CD4-positive, alpha-beta T cell (primary cell): ENCODE measurements around the gene GCNT3. TPM values are rescaled to one million over a fixed set of nuclear protein-coding genes. Genes with fewer than 3 reads are reported as not detected.
A peak's percentile ranks its signal among the peaks of the same experiment; 100 is the strongest.

ENCODE experiments used
- ATAC-seq: fragments of 200-7000 bp; cut with Tn5 transposase; one replicate; pipeline ENCODE4 v1.10.0; 2022; ENCODE audit warnings: mild to moderate bottlenecking; ENCODE audit not compliant: poor library complexity
- CTCF ChIA-PET: fragments of 350-600 bp; sonication (Branson Sonifier 250); formaldehyde crosslinking; loops from one replicate; lab custom pipeline; 2021; ENCODE audit warnings: antibody characterized with exemption, inconsistent platforms; lab: Charles Lee
- POLR2A ChIA-PET: fragments of 350-600 bp; sonication (Branson Sonifier 250); formaldehyde crosslinking; loops from one replicate; lab custom pipeline; 2021; ENCODE audit warnings: antibody characterized with exemption, inconsistent platforms; lab: Charles Lee
- DNase-seq, 14 experiments: peaks; one replicate each; pipeline ENCODE4 v3.0.0-alpha.2; 2013 to 2020; ENCODE audit warnings: mixed read lengths in 2 of 14
- H3K27ac ChIP-seq, 2 donors: one replicate each; pipeline versions ENCODE4 v1.5.1 to v1.7.0; 2013; ENCODE audit warnings: low read length in 2 of 2, low read depth in 1 of 2, mild to moderate bottlenecking in 1 of 2
- H3K27me3 ChIP-seq, 2 experiments: 1 replicate in 1 of 2; 2 replicates in 1 of 2; pipeline versions ENCODE4 v1.6.1 to v1.7.0; 2013; ENCODE audit warnings: low read length in 2 of 2, control low read depth in 1 of 2, mild to moderate bottlenecking in 1 of 2, moderate library complexity in 1 of 2; ENCODE audit not compliant: insufficient read depth in 2 of 2, control insufficient read depth in 1 of 2
- H3K36me3 ChIP-seq: one replicate; pipeline ENCODE4 v1.6.1; 2013; ENCODE audit warnings: low read length, control low read depth; ENCODE audit not compliant: insufficient read depth
- H3K4me1 ChIP-seq: one replicate; pipeline ENCODE4 v1.6.1; 2013; ENCODE audit warnings: low read length, control low read depth; ENCODE audit not compliant: insufficient read depth
- H3K4me3 ChIP-seq: one replicate; pipeline ENCODE4 v1.5.1; 2013; ENCODE audit warnings: mild to moderate bottlenecking, low read length, moderate library complexity
- H3K9me3 ChIP-seq, 2 experiments: 1 replicate in 1 of 2; 2 replicates in 1 of 2; pipeline versions ENCODE4 v1.6.1 to v1.7.0; 2013; ENCODE audit warnings: low read length in 2 of 2, mild to moderate bottlenecking in 2 of 2, control low read depth in 1 of 2, moderate library complexity in 1 of 2; ENCODE audit not compliant: control insufficient read depth in 1 of 2, insufficient read depth in 1 of 2
- H3K27ac Mint-ChIP-seq: one replicate; pipeline ENCODE4 v1.8.0; 2020; ENCODE audit warnings: mixed read lengths
- H3K27me3 Mint-ChIP-seq: one replicate; pipeline ENCODE4 v1.8.0; 2021; ENCODE audit warnings: mixed read lengths
- H3K36me3 Mint-ChIP-seq: one replicate; pipeline ENCODE4 v1.8.0; 2021; ENCODE audit warnings: low read depth, mixed read lengths
- H3K4me1 Mint-ChIP-seq: one replicate; pipeline ENCODE4 v1.8.0; 2021; ENCODE audit warnings: low read depth, mixed read lengths
- H3K4me3 Mint-ChIP-seq: one replicate; pipeline ENCODE4 v1.8.0; 2020; ENCODE audit warnings: mild to moderate bottlenecking, mixed read lengths
- H3K9me3 Mint-ChIP-seq: one replicate; pipeline ENCODE4 v1.8.0; 2020; ENCODE audit warnings: mixed read lengths
- intact Hi-C, 2 experiments: fragments of 100-400 bp; cut with DNase I in 1 of 2; cut with micrococcal nuclease in 1 of 2; formaldehyde crosslinking; loops; one replicate each; pipeline versions ENCODE4 v1.15.1 to v1.9.0; 2023 to 2025; cut with DNase I, micrococcal nuclease
- total RNA-seq, 174 experiments: library from RNA in 2 of 174; stranded (reverse) in 2 of 174; gene quantifications; one replicate each; pipeline ENCODE4 v1.2.3 and lab custom pipeline; 2021 to 2026
- TF ChIP-seq, protein P1 (sequence below): fragments of 200-600 bp; IDR thresholded peaks from one replicate; pipeline ENCODE4 v1.8.0; 2022; ENCODE audit warnings: antibody characterized with exemption, mild to moderate bottlenecking

Gene GCNT3
- total RNA-seq, 2 experiments from 2014 or later = not detected

DNA sequence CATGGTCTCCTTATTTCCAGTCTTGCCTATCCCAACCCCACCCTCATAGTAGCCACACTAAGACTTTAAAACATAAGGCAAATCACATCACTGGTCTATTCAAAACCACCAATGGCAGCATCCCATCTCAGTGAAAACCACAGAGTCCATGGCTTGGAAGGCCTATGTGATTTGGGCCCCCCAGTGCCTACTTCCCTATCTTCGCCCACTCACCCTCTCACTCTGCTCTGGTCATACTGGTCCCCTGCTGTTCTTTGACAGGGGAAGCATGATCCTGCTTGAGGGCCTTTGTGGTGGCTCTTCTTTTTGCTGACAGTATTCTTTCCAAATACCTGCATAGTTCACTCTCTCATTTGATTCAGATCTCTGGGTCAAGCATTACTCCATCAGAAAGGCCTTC lies 42.5 kb downstream of the GCNT3 start:
- H3K36me3 Mint-ChIP-seq = peaks cover 29% of the 10 kb centered on the region
- ChIA-PET POLR2A (interaction anchor here (1.4 to 4.5 kb wide), 2 partner anchors 34 to 35 kb away, joined by 4 to 68 read pairs; partner anchors contain the start of gene BNIP2), CTCF (no interaction called here)
- Histone ChIP-seq H3K27me3 (no peaks in the 10 kb centered on the region), H3K4me1 (peaks cover 17% of the 10 kb centered on the region), H3K9me3 (no peaks in the 10 kb centered on the region), H3K4me3 (no peak overlapping the region), H3K27ac (no peak overlapping the region), H3K36me3 (peaks cover 51% of the 10 kb centered on the region)
- ATAC-seq (no peak), DNase-seq (no peak)
- no peaks in the 10 kb centered on the region for H3K27me3 Mint-ChIP-seq
- H3K27ac Mint-ChIP-seq = no peak overlapping the region
- intact Hi-C loops = loop anchor here in 1 of 2 experiments (10.0 kb wide), 2 partner anchors 719 to 879 kb away; partner anchors contain the start of genes MINDY2 and SLTM
- no peaks in the 10 kb centered on the region for H3K9me3 Mint-ChIP-seq
- H3K4me3 Mint-ChIP-seq = no peak overlapping the region
- TF ChIP-seq, protein P1, sequence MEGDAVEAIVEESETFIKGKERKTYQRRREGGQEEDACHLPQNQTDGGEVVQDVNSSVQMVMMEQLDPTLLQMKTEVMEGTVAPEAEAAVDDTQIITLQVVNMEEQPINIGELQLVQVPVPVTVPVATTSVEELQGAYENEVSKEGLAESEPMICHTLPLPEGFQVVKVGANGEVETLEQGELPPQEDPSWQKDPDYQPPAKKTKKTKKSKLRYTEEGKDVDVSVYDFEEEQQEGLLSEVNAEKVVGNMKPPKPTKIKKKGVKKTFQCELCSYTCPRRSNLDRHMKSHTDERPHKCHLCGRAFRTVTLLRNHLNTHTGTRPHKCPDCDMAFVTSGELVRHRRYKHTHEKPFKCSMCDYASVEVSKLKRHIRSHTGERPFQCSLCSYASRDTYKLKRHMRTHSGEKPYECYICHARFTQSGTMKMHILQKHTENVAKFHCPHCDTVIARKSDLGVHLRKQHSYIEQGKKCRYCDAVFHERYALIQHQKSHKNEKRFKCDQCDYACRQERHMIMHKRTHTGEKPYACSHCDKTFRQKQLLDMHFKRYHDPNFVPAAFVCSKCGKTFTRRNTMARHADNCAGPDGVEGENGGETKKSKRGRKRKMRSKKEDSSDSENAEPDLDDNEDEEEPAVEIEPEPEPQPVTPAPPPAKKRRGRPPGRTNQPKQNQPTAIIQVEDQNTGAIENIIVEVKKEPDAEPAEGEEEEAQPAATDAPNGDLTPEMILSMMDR = no peak
- H3K4me1 Mint-ChIP-seq = peaks cover 4% of the 10 kb centered on the region

GRCh38 chr15:59656897-59657634 lies 45.5 kb downstream of the GCNT3 start, which contains the start of gene GTF2A2:
Gene GTF2A2, minus strand, starts transcription at chr15:59657515. Its CDS starts 5,238 bp downstream, at chr15:59652277.
- Histone ChIP-seq H3K27me3 (no peaks in the 10 kb centered on the region), H3K4me1 (peaks cover 17% of the 10 kb centered on the region), H3K4me3 (peak within 1 kb of the TSS; percentile 94), H3K9me3 (no peaks in the 10 kb centered on the region), H3K36me3 (peaks cover 44% of the 10 kb centered on the region), H3K27ac (peak within 1 kb of the TSS; percentile 77 to 86)
- H3K4me3 Mint-ChIP-seq = peak within 1 kb of the TSS; percentile 57
- H3K27me3 Mint-ChIP-seq = no peaks in the 10 kb centered on the region
- peak; percentile 98 for ATAC-seq
- intact Hi-C loops = loop anchor here (1.0 to 10.0 kb wide), 7 partner anchors 32 to 910 kb away; partner anchors contain the start of genes BNIP2 (in 2 of the 2), ADAM10 (in 1 of the 2), ANXA2 (in 1 of the 2) and MINDY2 (in 1 of the 2)
- ChIA-PET CTCF (interaction anchor here (1.0 to 2.1 kb wide), 2 partner anchors 31 to 33 kb away, joined by 3 to 10 read pairs; partner anchors contain the start of gene BNIP2), POLR2A (interaction anchor here (0.6 to 4.5 kb wide), 11 partner anchors 8 to 935 kb away, joined by 3 to 68 read pairs (median 3); partner anchors contain the start of gene BNIP2)
- H3K9me3 Mint-ChIP-seq = no peaks in the 10 kb centered on the region
- DNase-seq = peak; percentile 82 to 96 (median 89)
- no peak within 1 kb of the TSS for H3K27ac Mint-ChIP-seq
- H3K4me1 Mint-ChIP-seq = no peaks in the 10 kb centered on the region
- TF ChIP-seq, protein P1 = no peak
- H3K36me3 Mint-ChIP-seq = peaks cover 29% of the 10 kb centered on the region

- ChIA-PET CTCF (interaction anchor here (1.0 to 2.1 kb wide), 2 partner anchors 30 to 33 kb away, joined by 3 to 10 read pairs; partner anchors contain the start of gene BNIP2), POLR2A (interaction anchor here (0.8 to 4.5 kb wide), 10 partner anchors 9 to 934 kb away, joined by 3 to 68 read pairs (median 3); partner anchors contain the start of gene BNIP2)
- ATAC-seq (peak; percentile 35), DNase-seq (peak in 2 of 14 experiments; percentile 12)
- TF ChIP-seq, protein P1 = no peak
- H3K36me3 ChIP-seq = peaks cover 44% of the 10 kb centered on the region
- intact Hi-C loops = loop anchor here (1.0 to 10.0 kb wide), 7 partner anchors 31 to 910 kb away; partner anchors contain the start of genes BNIP2 (in 2 of the 2), ADAM10 (in 1 of the 2), ANXA2 (in 1 of the 2) and MINDY2 (in 1 of the 2)
- peaks cover 17% of the 10 kb centered on the region for H3K4me1 ChIP-seq
- peak overlapping the region in 1 of 2 donors; percentile 86 for H3K27ac ChIP-seq
- H3K27me3 Mint-ChIP-seq = no peaks in the 10 kb centered on the region
- no peak overlapping the region for H3K27ac Mint-ChIP-seq
- H3K9me3 ChIP-seq = no peaks in the 10 kb centered on the region
- no peaks in the 10 kb centered on the region for H3K27me3 ChIP-seq
- H3K36me3 Mint-ChIP-seq = peaks cover 35% of the 10 kb centered on the region
- H3K4me3 Mint-ChIP-seq = no peak overlapping the region
- no peaks in the 10 kb centered on the region for H3K9me3 Mint-ChIP-seq
- H3K4me3 ChIP-seq = peak overlapping the region; percentile 94
- no peaks in the 10 kb centered on the region for H3K4me1 Mint-ChIP-seq
Measured at GRCh38 chr15:59657635-59658125, 46.1 kb downstream of the GCNT3 start.
